ENCODE data around the gene LRFN3. TPM values are rescaled to one million over a fixed set of nuclear protein-coding genes. Genes with fewer than 3 reads are reported as not detected.

LRFN3 gene
- total RNA-seq, 1 experiment from 2014 or later, result 20.6 TPM

DNA sequence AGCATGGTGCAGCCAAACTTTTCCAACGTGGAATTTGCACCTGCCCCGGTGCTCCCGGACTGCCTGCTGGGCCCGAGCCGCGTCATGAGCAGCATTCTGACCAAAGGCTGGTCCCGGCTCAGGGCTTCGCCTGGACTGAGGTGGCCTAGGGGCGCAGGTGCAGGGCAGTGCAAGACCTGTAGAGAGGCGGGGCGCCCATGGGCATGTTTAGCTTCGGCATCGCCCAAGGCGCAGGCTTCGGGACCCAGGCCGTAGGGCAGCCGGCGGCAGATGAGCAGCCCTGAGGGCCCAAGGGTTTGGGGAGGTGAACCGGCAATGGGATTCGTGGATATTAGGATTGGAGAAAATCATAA, 23.8 kb downstream of the LRFN3 start (continued):
- TF ChIP-seq ZNF317 (CRISPR knock-in tag; IDR thresholded peaks at IDR 0.05; ENCODE audit: borderline replicate concordance, low read depth), result no peak
- TF ChIP-seq CREB1 (CRISPR knock-in tag; IDR thresholded peaks at IDR 0.05), result no peak
- TF ChIP-seq, protein P1, sequence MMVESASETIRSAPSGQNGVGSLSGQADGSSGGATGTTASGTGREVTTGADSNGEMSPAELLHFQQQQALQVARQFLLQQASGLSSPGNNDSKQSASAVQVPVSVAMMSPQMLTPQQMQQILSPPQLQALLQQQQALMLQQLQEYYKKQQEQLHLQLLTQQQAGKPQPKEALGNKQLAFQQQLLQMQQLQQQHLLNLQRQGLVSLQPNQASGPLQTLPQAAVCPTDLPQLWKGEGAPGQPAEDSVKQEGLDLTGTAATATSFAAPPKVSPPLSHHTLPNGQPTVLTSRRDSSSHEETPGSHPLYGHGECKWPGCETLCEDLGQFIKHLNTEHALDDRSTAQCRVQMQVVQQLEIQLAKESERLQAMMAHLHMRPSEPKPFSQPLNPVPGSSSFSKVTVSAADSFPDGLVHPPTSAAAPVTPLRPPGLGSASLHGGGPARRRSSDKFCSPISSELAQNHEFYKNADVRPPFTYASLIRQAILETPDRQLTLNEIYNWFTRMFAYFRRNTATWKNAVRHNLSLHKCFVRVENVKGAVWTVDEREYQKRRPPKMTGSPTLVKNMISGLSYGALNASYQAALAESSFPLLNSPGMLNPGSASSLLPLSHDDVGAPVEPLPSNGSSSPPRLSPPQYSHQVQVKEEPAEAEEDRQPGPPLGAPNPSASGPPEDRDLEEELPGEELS (CRISPR knock-in tag; IDR thresholded peaks at IDR 0.05), result no peak
- TF ChIP-seq, protein P2, sequence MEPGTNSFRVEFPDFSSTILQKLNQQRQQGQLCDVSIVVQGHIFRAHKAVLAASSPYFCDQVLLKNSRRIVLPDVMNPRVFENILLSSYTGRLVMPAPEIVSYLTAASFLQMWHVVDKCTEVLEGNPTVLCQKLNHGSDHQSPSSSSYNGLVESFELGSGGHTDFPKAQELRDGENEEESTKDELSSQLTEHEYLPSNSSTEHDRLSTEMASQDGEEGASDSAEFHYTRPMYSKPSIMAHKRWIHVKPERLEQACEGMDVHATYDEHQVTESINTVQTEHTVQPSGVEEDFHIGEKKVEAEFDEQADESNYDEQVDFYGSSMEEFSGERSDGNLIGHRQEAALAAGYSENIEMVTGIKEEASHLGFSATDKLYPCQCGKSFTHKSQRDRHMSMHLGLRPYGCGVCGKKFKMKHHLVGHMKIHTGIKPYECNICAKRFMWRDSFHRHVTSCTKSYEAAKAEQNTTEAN (CRISPR knock-in tag; IDR thresholded peaks at IDR 0.05), result no peak
- no peak for TF ChIP-seq JAZF1 (CRISPR knock-in tag; IDR thresholded peaks at IDR 0.05)

DNA sequence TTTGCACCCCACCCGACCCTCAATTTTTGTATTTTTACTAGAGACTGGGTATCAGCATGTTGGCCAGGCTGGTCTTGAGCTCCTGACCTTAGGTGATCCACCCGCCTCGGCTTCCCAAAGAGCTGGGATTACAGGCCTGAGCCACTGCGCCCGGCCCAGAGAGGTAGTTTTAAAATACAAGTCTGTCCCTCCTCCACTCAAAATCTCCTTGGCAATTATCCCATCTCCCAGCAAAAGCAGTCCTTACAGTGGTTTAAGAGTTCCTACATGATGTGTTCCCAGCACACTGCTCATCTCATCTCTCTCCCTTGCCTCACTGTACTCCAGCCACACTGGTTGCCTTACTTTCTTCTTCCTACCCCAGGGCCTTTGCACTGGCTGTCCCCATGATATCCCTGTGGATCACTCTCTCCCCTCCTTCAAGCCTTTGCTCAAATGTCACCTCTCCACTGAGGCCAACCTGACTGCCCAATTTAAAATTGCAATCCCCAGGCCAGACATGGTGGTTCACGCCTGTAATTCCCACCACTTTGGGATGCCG, 24.3 kb downstream of the LRFN3 start:
- CTCF ChIA-PET, result interaction anchor here (0.9 to 2.6 kb wide), 3 partner anchors 17 to 34 kb away, joined by 5 to 9 read pairs (median 6); partner anchors contain the start of gene SDHAF1
- ATAC-seq (no peak), DNase-seq (ENCODE audit: low spot score) (no peak)
- POLR2A ChIA-PET, result no interaction called here
- Mint-ChIP-seq H3K4me1 (0 out of 2 replicates have a peak, but pooled peaks cover 4% of the 10 kb centered on the region), H3K9me3 (peaks cover 6% of the 10 kb centered on the region), H3K27ac (no peak overlapping the region; the same call in 1 of the 2 replicates), H3K27me3 (ENCODE audit: low read depth) (peaks cover 58% of the 10 kb centered on the region), H3K36me3 (no peaks in the 10 kb centered on the region; the same call in 1 of the 2 replicates), H3K4me3 (no peak overlapping the region; the same call in 1 of the 2 replicates)
- TF ChIP-seq GABPB1 (CRISPR knock-in tag; IDR thresholded peaks at IDR 0.05), result no peak
- no peak for TF ChIP-seq JUN (CRISPR knock-in tag; IDR thresholded peaks at IDR 0.05)

DNA sequence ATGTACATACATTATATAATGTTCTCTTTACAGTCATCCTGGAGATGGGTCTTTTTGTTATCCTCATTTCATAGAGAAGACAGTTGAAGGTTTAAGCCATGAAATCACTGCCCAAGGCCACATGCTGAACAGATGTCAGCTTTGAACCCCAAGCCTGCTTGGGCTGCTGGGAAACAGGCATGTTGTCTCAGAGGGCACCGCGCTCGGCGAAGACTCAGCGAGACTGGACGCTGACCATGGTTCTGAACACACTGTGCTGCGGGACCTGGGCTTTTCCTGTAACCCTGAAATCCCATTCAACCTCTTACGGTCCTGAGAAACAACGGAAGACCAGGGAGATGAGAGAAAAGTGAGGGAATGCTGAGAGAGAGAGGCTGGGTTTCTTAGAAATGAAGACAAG, 27.3 kb downstream of the LRFN3 start:
- Mint-ChIP-seq H3K27me3 (ENCODE audit: low read depth) (peaks cover 33% of the 10 kb centered on the region), H3K4me3 (no peak overlapping the region), H3K36me3 (no peaks in the 10 kb centered on the region), H3K27ac (no peak overlapping the region), H3K4me1 (0 out of 2 replicates have a peak, but pooled peaks cover 4% of the 10 kb centered on the region), H3K9me3 (no peaks in the 10 kb centered on the region)
- DNase-seq (ENCODE audit: low spot score) (peak; percentile 78), ATAC-seq (peak; percentile 67)
- CTCF ChIA-PET, result interaction anchor here (0.6 to 1.6 kb wide), 5 partner anchors 12 to 81 kb away, joined by 3 to 6 read pairs (median 4); no protein-coding TSS in a partner anchor
- POLR2A ChIA-PET, result interaction anchor here (0.6 kb wide), 1 partner anchor 218 kb away, joined by 4 read pairs; the partner anchor contains the start of genes PSENEN and U2AF1L4
- TF ChIP-seq FOXK1 (CRISPR knock-in tag; IDR thresholded peaks at IDR 0.05), result peak; percentile 79
- TF ChIP-seq CBFB (CRISPR knock-in tag; IDR thresholded peaks at IDR 0.05; ENCODE audit: low read depth), result no peak
- TF ChIP-seq FOXP1 (CRISPR knock-in tag; IDR thresholded peaks at IDR 0.05; ENCODE audit: borderline replicate concordance), result peak; percentile 87; the same call in 1 of the 2 replicates
- TF ChIP-seq, protein P3, sequence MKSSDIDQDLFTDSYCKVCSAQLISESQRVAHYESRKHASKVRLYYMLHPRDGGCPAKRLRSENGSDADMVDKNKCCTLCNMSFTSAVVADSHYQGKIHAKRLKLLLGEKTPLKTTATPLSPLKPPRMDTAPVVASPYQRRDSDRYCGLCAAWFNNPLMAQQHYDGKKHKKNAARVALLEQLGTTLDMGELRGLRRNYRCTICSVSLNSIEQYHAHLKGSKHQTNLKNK (CRISPR knock-in tag; IDR thresholded peaks at IDR 0.05), result no peak
- 0 out of 2 replicates have a peak, but pooled peaks have one; percentile 27 for TF ChIP-seq NFE2L1 (CRISPR knock-in tag; IDR thresholded peaks at IDR 0.05)
- TF ChIP-seq, protein P4, sequence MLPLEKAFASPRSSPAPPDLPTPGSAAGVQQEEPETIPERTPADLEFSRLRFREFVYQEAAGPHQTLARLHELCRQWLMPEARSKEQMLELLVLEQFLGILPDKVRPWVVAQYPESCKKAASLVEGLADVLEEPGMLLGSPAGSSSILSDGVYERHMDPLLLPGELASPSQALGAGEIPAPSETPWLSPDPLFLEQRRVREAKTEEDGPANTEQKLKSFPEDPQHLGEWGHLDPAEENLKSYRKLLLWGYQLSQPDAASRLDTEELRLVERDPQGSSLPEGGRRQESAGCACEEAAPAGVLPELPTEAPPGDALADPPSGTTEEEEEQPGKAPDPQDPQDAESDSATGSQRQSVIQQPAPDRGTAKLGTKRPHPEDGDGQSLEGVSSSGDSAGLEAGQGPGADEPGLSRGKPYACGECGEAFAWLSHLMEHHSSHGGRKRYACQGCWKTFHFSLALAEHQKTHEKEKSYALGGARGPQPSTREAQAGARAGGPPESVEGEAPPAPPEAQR (CRISPR knock-in tag; IDR thresholded peaks at IDR 0.05), result no peak
- TF ChIP-seq PRRX2 (CRISPR knock-in tag; IDR thresholded peaks at IDR 0.05), result no peak
- 0 out of 2 replicates have a peak, but pooled peaks have one; percentile 34 for TF ChIP-seq ESRRA (CRISPR knock-in tag; IDR thresholded peaks at IDR 0.05; ENCODE audit: borderline replicate concordance)
- no peak for TF ChIP-seq ATF1 (CRISPR knock-in tag; IDR thresholded peaks at IDR 0.05)
- TF ChIP-seq, protein P5, sequence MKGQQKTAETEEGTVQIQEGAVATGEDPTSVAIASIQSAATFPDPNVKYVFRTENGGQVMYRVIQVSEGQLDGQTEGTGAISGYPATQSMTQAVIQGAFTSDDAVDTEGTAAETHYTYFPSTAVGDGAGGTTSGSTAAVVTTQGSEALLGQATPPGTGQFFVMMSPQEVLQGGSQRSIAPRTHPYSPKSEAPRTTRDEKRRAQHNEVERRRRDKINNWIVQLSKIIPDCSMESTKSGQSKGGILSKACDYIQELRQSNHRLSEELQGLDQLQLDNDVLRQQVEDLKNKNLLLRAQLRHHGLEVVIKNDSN (CRISPR knock-in tag; IDR thresholded peaks at IDR 0.05), result peak; percentile 63; the same call in 1 of the 2 replicates
- TF ChIP-seq FOXJ3 (CRISPR knock-in tag; IDR thresholded peaks at IDR 0.05; ENCODE audit: borderline replicate concordance), result no peak
- TF ChIP-seq TEAD1 (CRISPR knock-in tag; IDR thresholded peaks at IDR 0.05), result peak; percentile 38; the same call in 1 of the 2 replicates
- TF ChIP-seq SMAD4 (CRISPR knock-in tag; IDR thresholded peaks at IDR 0.05), result peak; percentile 52; the same call in 1 of the 2 replicates
- TF ChIP-seq SMAD3 (CRISPR knock-in tag; IDR thresholded peaks at IDR 0.05; ENCODE audit: borderline replicate concordance), result no peak; the same call in none of the 2 replicates
- TF ChIP-seq ZNF671 (CRISPR knock-in tag; IDR thresholded peaks at IDR 0.05), result no peak
- no peak for TF ChIP-seq ZNF263 (CRISPR knock-in tag; IDR thresholded peaks at IDR 0.05; ENCODE audit: low read depth)
- TF ChIP-seq ZNF396 (CRISPR knock-in tag; IDR thresholded peaks at IDR 0.05; ENCODE audit: borderline replicate concordance), result no peak
- TF ChIP-seq, protein P1 (CRISPR knock-in tag; IDR thresholded peaks at IDR 0.05), result peak; percentile 86; the same call in 1 of the 2 replicates
- TF ChIP-seq, protein P6, sequence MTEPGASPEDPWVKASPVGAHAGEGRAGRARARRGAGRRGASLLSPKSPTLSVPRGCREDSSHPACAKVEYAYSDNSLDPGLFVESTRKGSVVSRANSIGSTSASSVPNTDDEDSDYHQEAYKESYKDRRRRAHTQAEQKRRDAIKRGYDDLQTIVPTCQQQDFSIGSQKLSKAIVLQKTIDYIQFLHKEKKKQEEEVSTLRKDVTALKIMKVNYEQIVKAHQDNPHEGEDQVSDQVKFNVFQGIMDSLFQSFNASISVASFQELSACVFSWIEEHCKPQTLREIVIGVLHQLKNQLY (CRISPR knock-in tag; IDR thresholded peaks at IDR 0.05), result no peak

All from WTC11 (cell line).